Neural crest cell (in vitro differentiated cells): ENCODE data around the gene RALGDS. TPM values are rescaled to one million over a fixed set of nuclear protein-coding genes. Genes with fewer than 3 reads are reported as not detected.
A peak's percentile ranks its signal among the peaks of the same experiment; 100 is the strongest.

ENCODE experiments used
- DNase-seq: peaks from one replicate; pipeline ENCODE4 v3.0.0; 2021; ENCODE audit warnings: low read depth, mixed read lengths, low spot score
- H3K27ac Mint-ChIP-seq: one replicate; pipeline ENCODE4 v1.8.0; 2021; ENCODE audit warnings: mild to moderate bottlenecking, mixed read lengths; ENCODE audit not compliant: unreplicated experiment
- H3K27me3 Mint-ChIP-seq: 2 replicates; pipeline ENCODE4 v1.8.0; 2021; ENCODE audit warnings: low read depth, mild to moderate bottlenecking, mixed read lengths
- H3K36me3 Mint-ChIP-seq: 2 replicates; pipeline ENCODE4 v1.8.0; 2021; ENCODE audit warnings: low read depth, mild to moderate bottlenecking, mixed read lengths
- H3K4me1 Mint-ChIP-seq: 2 replicates; pipeline ENCODE4 v1.8.0; 2021; ENCODE audit warnings: mixed read lengths
- H3K4me3 Mint-ChIP-seq: one replicate; pipeline ENCODE4 v1.8.0; 2021; ENCODE audit warnings: mild to moderate bottlenecking, mixed read lengths
- H3K9me3 Mint-ChIP-seq: 2 replicates; pipeline ENCODE4 v1.8.0; 2021; ENCODE audit warnings: mixed read lengths
- total RNA-seq: library from RNA; stranded (reverse); gene quantifications from 2 replicates; pipeline ENCODE4 v1.2.1, GENCODE V29; 2021
- TF ChIP-seq, protein P1 (sequence below): fragments of 200-600 bp; sonication (generic); conservative IDR thresholded peaks from 2 replicates; pipeline ENCODE4 v1.5.0; 2021; ENCODE audit warnings: antibody characterized with exemption, mild to moderate bottlenecking

Gene RALGDS
- total RNA-seq, 1 donor from 2014 or later: 73.8 TPM

DNA sequence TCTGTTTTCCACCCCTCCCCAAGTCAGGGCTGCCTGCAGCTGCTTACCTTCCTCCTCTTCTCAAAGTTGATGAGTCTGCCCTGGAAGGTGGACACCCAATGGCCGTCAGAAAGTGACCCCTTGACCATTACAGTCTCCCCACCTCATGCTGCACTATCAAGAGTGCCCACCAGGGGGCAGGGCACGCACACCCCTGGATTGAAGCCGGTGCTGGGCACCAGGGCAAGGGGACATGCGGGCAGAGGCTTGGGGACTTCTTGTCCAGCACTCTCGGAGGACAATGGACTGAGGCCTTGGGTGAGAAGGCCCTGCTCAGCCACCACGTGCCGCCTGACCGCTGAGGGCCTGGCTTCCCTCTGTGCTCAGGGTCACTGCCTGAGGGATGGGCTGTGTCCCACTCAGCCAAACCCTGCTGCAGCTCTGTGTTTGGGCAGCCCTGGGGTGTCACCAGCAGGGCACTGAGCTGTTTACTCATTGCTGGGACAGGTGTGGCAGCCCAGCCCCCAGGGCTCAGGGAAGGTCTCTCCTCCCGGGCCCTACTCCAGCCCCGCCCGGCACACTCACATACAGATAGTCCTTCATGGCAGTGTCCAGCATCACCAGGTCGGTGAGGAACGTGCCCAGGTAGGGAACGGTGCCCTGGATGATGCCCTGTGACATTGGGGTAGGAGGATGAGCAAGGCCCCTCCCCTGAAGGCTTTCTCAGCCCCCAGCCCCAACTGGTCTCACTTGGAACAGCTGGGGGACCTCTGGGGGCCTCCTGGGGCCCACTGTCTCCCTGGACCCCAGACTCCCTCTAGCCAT, 17.7 kb downstream of the RALGDS start:
- Mint-ChIP-seq H3K36me3 (peaks cover 19% of the 10 kb centered on the region), H3K27ac (peak overlapping the region; percentile 68)

DNA sequence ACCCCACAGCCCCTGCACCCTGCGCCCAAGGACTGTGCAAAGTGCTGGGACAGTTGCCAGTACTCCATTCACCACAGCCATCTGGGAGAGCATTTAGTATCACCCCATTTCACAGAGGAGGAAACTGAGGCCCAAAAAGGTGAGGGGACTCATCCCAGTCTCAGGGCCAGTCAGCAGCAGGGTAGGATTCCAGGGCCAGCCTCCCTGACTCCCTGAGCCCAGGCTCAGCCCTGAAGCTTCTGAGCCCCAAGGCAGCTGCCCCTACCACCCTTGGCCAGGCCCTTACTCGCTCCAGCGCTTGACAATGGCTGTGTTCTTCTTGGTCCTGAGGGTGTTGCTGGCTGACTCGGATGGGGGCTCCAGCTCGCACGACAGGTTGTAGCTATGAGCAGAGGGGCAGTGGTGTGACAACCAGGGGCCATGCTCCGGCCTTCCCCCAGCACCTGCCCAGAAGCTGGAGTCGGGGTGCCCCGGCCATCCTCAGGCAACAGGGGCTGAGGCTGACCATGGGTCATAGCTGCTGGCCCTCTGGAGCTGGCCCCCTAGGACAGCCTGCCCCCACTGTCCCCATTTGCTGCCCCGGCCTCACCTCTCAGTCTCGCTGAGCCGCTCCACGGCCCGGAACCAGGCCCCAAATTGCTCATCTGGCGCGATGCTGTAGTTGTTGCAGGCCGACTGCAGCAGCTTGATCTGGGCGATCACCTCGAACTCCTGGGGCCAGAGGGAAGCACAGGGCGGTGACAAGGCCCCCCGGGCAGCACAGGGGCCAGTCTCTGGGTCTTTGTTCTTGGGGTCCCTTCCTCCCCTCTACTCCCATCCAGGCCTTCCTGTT, 18.6 kb downstream of the RALGDS start:
- Mint-ChIP-seq H3K4me3 (no peak overlapping the region), H3K27me3 (no peaks in the 10 kb centered on the region), H3K27ac (no peak overlapping the region), H3K36me3 (peaks cover 28% of the 10 kb centered on the region), H3K4me1 (no peaks in the 10 kb centered on the region), H3K9me3 (no peaks in the 10 kb centered on the region)
- TF ChIP-seq, protein P1, sequence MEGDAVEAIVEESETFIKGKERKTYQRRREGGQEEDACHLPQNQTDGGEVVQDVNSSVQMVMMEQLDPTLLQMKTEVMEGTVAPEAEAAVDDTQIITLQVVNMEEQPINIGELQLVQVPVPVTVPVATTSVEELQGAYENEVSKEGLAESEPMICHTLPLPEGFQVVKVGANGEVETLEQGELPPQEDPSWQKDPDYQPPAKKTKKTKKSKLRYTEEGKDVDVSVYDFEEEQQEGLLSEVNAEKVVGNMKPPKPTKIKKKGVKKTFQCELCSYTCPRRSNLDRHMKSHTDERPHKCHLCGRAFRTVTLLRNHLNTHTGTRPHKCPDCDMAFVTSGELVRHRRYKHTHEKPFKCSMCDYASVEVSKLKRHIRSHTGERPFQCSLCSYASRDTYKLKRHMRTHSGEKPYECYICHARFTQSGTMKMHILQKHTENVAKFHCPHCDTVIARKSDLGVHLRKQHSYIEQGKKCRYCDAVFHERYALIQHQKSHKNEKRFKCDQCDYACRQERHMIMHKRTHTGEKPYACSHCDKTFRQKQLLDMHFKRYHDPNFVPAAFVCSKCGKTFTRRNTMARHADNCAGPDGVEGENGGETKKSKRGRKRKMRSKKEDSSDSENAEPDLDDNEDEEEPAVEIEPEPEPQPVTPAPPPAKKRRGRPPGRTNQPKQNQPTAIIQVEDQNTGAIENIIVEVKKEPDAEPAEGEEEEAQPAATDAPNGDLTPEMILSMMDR: no peak
- no peak for DNase-seq

More for the DNA sequence above, 17.7 kb downstream of the RALGDS start:
- Mint-ChIP-seq H3K9me3 (no peaks in the 10 kb centered on the region), H3K27me3 (no peaks in the 10 kb centered on the region), H3K4me1 (no peaks in the 10 kb centered on the region), H3K4me3 (no peak overlapping the region)
- TF ChIP-seq, protein P1: peak; percentile 88
- peak; percentile 80 for DNase-seq

DNA sequence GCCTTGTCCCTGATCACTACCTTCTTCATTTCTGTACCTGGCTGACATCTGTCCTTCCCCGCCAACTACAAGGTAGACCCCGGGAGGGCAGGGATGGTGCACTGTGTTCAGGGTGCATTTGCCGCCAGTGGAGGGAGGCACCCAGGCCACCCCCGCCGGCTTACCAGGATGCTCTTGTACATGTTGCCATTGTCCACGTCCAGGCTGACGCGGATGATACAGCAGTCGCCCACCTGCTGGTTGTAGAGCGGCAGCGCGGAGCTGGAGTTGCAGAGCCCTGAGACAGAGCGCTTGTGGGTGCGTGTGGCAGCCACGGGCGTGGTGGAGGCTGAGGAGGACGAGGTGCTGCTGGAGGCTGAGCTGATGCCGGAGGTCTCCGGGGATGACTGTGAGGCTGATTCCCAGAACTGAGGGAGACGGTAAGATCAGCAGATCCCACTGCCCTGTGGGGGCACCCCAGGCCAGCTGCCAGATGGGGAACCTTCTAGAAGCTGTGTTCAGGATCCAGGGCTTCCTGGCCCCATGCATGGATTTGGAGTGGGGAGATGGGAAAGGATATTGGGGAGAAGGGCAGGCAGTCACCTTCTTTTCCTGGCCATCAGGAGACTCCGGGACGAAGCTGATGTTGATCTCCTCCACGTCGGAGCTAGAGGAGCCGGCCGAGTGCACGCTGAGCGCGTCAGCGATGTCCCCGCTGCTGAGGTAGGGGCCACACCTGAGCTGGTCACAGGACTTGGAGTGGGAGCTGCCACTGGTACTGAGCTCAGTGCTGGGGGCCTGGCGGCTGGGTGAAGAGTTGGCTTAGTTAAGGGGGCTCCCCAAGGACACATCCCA, 19.5 kb downstream of the RALGDS start:
- peaks cover 34% of the 10 kb centered on the region for H3K36me3 Mint-ChIP-seq
- H3K4me1 Mint-ChIP-seq: no peaks in the 10 kb centered on the region
- H3K9me3 Mint-ChIP-seq: no peaks in the 10 kb centered on the region
- H3K27ac Mint-ChIP-seq: peak overlapping the region; percentile 27
- DNase-seq: no peak
- TF ChIP-seq, protein P1: no peak
- no peak overlapping the region for H3K4me3 Mint-ChIP-seq
- H3K27me3 Mint-ChIP-seq: no peaks in the 10 kb centered on the region

DNA sequence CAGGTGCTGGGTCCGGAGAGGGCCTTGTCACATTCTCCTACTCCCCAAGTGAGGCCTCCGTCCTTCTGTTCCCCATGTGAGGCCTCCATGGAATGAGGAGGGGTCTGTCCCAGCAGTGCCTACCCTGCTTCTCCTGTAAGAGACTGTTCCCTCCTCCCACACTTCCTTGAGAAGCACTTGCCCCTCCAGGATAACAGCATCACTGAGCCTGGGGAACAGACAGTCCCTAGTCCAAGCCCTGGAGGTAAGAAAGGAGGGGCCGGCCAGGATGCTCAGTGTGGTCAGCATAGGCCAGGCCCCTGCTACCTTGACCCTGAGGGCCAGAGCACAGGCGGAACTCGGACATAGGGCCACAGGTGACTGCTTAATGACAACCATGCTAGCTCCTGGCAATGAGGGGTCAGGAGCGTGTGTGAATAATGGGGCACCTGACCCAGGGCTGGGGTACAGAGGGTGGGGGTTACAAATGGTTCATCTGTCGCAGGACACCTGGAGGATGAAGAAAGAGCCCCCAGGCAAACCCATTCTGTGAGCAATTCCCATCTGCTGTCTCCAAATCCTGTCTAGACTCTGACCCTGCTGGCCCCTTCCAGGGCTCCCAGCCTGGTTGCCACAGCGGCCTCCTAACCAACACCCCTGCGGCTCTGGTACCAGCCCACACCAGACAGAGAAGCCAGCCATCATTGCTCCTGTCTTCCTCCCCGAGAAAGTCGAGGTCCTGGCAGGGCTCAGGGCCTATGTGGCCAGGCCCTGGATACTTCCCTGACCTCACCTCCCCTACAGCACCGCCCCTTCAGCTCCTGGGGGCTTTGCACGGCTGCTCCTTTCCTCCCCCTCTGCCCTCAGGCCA, 20.3 kb downstream of the RALGDS start:
- H3K9me3 Mint-ChIP-seq: peaks cover 8% of the 10 kb centered on the region
- H3K4me1 Mint-ChIP-seq: no peaks in the 10 kb centered on the region
- TF ChIP-seq, protein P1: no peak
- peaks cover 40% of the 10 kb centered on the region for H3K36me3 Mint-ChIP-seq
- H3K4me3 Mint-ChIP-seq: no peak overlapping the region
- H3K27me3 Mint-ChIP-seq: no peaks in the 10 kb centered on the region
- DNase-seq: no peak
- H3K27ac Mint-ChIP-seq: no peak overlapping the region
